Osteoblast (primary cell): ENCODE measurements around the gene CACNA1C. TPM values are rescaled to one million over a fixed set of nuclear protein-coding genes. Genes with fewer than 3 reads are reported as not detected.
A peak's percentile ranks its signal among the peaks of the same experiment; 100 is the strongest.

ENCODE experiments used
- DNase-seq: peaks from one replicate; pipeline ENCODE4 v3.0.0; 2011; ENCODE audit warnings: low spot score, mixed read lengths; ENCODE audit not compliant: insufficient read length; ENCODE audit errors: missing footprints
- H2AFZ ChIP-seq: 2 replicates; pipeline ENCODE4 v1.6.0; 2011; ENCODE audit warnings: mild to moderate bottlenecking, low read length
- H3K27ac ChIP-seq: 2 replicates; pipeline ENCODE4 v1.5.1; 2011; ENCODE audit warnings: mild to moderate bottlenecking, low read depth, low read length, moderate library complexity
- H3K27me3 ChIP-seq: 2 replicates; pipeline ENCODE4 v1.6.0; 2012; ENCODE audit warnings: mild to moderate bottlenecking, control low read depth, inconsistent platforms, low read length, moderate library complexity; ENCODE audit not compliant: insufficient read depth
- H3K36me3 ChIP-seq: 2 replicates; pipeline ENCODE4 v1.5.1; 2011; ENCODE audit warnings: mild to moderate bottlenecking, low read length, control low read depth, moderate library complexity; ENCODE audit not compliant: insufficient read depth
- H3K4me1 ChIP-seq: 2 replicates; pipeline ENCODE4 v1.5.1; 2011; ENCODE audit warnings: mild to moderate bottlenecking, low read length, control low read depth, moderate library complexity; ENCODE audit not compliant: insufficient read depth
- H3K4me2 ChIP-seq: 2 replicates; pipeline ENCODE4 v1.6.0; 2011; ENCODE audit warnings: mild to moderate bottlenecking, low read length; ENCODE audit not compliant: insufficient read depth
- H3K4me3 ChIP-seq: fragments of 200-600 bp; sonication (generic); 3 replicates; pipeline ENCODE4 v1.5.1; 2012; ENCODE audit warnings: mild to moderate bottlenecking, low read length, inconsistent platforms; ENCODE audit not compliant: insufficient read depth
- H3K79me2 ChIP-seq: 2 replicates; pipeline ENCODE4 v1.6.0; 2012; ENCODE audit warnings: mild to moderate bottlenecking, low read length, control low read depth, inconsistent platforms; ENCODE audit not compliant: insufficient read depth
- H3K9me3 ChIP-seq: 2 replicates; pipeline ENCODE4 v1.5.1; 2011; ENCODE audit warnings: low read depth, low read length, control low read depth
- H4K20me1 ChIP-seq: 2 replicates; pipeline ENCODE4 v1.6.0; 2012; ENCODE audit warnings: mild to moderate bottlenecking, low read length, control low read depth; ENCODE audit not compliant: insufficient read depth
- CTCF ChIP-seq: IDR thresholded peaks from 2 replicates; pipeline ENCODE4 v1.5.1; 2011; ENCODE audit warnings: mild to moderate bottlenecking, low read depth, low read length, moderate library complexity; ENCODE audit errors: extremely low read depth
- total RNA-seq: library from RNA; depleted of rRNA; stranded (reverse); fragments of >200 nt; gene quantifications from 2 replicates; pipeline ENCODE4 v1.2.3, GENCODE V29; 2012

CACNA1C gene
- total RNA-seq, 1 donor = 19.2 TPM

- Histone ChIP-seq H3K9me3 (no peaks in the 10 kb centered on the region), H3K36me3 (no peaks in the 10 kb centered on the region), H4K20me1 (peaks cover 29% of the 10 kb centered on the region), H3K4me2 (peak overlapping the region; percentile 29), H3K4me3 (no peak overlapping the region), H3K4me1 (peaks cover 18% of the 10 kb centered on the region), H2AFZ (no peak overlapping the region), H3K27ac (no peak overlapping the region), H3K27me3 (no peaks in the 10 kb centered on the region), H3K79me2 (no peaks in the 10 kb centered on the region)
- peak; percentile 47 for DNase-seq
- no peak for TF ChIP-seq CTCF
These were observed 361.4 kb downstream of the CACNA1C start for GRCh38 chr12:2413999-2414792.

- Histone ChIP-seq H3K4me2 (peak overlapping the region; percentile 74), H2AFZ (no peak overlapping the region), H3K27me3 (no peaks in the 10 kb centered on the region), H3K27ac (peak overlapping the region; percentile 59), H4K20me1 (peaks cover 25% of the 10 kb centered on the region), H3K36me3 (no peaks in the 10 kb centered on the region), H3K9me3 (no peaks in the 10 kb centered on the region), H3K79me2 (no peaks in the 10 kb centered on the region), H3K4me3 (peak overlapping the region; percentile 32), H3K4me1 (peaks cover 18% of the 10 kb centered on the region)
- peak; percentile 96 for DNase-seq
- TF ChIP-seq CTCF = peak; percentile 6
These were observed 362.2 kb downstream of the CACNA1C start for GRCh38 chr12:2414810-2415567.

GRCh38 chr12:2415568-2415944 is 362.8 kb downstream of the CACNA1C start:
- H3K27ac ChIP-seq = peak overlapping the region; percentile 59
- no peaks in the 10 kb centered on the region for H3K9me3 ChIP-seq
- H3K4me3 ChIP-seq = no peak overlapping the region
- no peaks in the 10 kb centered on the region for H3K79me2 ChIP-seq
- H3K27me3 ChIP-seq = no peaks in the 10 kb centered on the region
- peak; percentile 64 for DNase-seq
- H3K36me3 ChIP-seq = no peaks in the 10 kb centered on the region
- no peak for TF ChIP-seq CTCF
- peak overlapping the region; percentile 74 for H3K4me2 ChIP-seq
- peaks cover 24% of the 10 kb centered on the region for H4K20me1 ChIP-seq
- H3K4me1 ChIP-seq = peaks cover 18% of the 10 kb centered on the region
- no peak overlapping the region for H2AFZ ChIP-seq

- Histone ChIP-seq H3K27ac (no peak overlapping the region), H2AFZ (no peak overlapping the region), H4K20me1 (peaks cover 24% of the 10 kb centered on the region), H3K4me1 (peaks cover 18% of the 10 kb centered on the region), H3K4me2 (no peak overlapping the region), H3K4me3 (no peak overlapping the region), H3K9me3 (no peaks in the 10 kb centered on the region), H3K79me2 (no peaks in the 10 kb centered on the region), H3K36me3 (no peaks in the 10 kb centered on the region), H3K27me3 (no peaks in the 10 kb centered on the region)
- DNase-seq = peak; percentile 61
- no peak for TF ChIP-seq CTCF
These were observed 363.4 kb downstream of the CACNA1C start for GRCh38 chr12:2416158-2416557.
